Liver (tissue), 9 donors: Measurements from ENCODE around the gene TEX19. TPM values are rescaled to one million over a fixed set of nuclear protein-coding genes. Genes with fewer than 3 reads are reported as not detected.

Experiments
- DNase-seq: peaks from one replicate; pipeline ENCODE4 v3.0.0-alpha.2; 2017; ENCODE audit warnings: low spot score
- H3K27ac ChIP-seq, 2 donors: one replicate each; pipeline ENCODE4 v1.7.0; 2013; ENCODE audit warnings: inconsistent platforms in 2 of 2, low read length in 2 of 2, control low read depth in 1 of 2, low read depth in 1 of 2, mild to moderate bottlenecking in 1 of 2
- H3K27me3 ChIP-seq, 4 donors: one replicate each; pipeline versions ENCODE4 v1.6.1 to v1.7.0; 2013; ENCODE audit warnings: low read length in 3 of 4, inconsistent platforms in 1 of 4, mild to moderate bottlenecking in 1 of 4, moderate library complexity in 1 of 4; ENCODE audit not compliant: control insufficient read depth in 4 of 4, insufficient read depth in 4 of 4
- H3K36me3 ChIP-seq, 4 donors: one replicate each; pipeline versions ENCODE4 v1.6.1 to v1.7.0; 2013; ENCODE audit warnings: low read length in 3 of 4, mild to moderate bottlenecking in 3 of 4, low read depth in 1 of 4, moderate library complexity in 1 of 4; ENCODE audit not compliant: control insufficient read depth in 4 of 4, insufficient read depth in 3 of 4
- H3K4me1 ChIP-seq, 4 donors: one replicate each; pipeline versions ENCODE4 v1.6.1 to v1.7.0; 2013; ENCODE audit warnings: low read length in 3 of 4, mild to moderate bottlenecking in 3 of 4, moderate library complexity in 1 of 4; ENCODE audit not compliant: control insufficient read depth in 4 of 4, insufficient read depth in 4 of 4
- H3K4me3 ChIP-seq, 3 donors: one replicate each; pipeline versions ENCODE4 v1.6.1 to v1.7.0; 2013; ENCODE audit warnings: low read length in 3 of 3, control low read depth in 1 of 3, low read depth in 1 of 3, mild to moderate bottlenecking in 1 of 3
- H3K9ac ChIP-seq, 2 donors: one replicate each; pipeline ENCODE4 v1.7.0; 2013; ENCODE audit warnings: low read length in 2 of 2, mild to moderate bottlenecking in 2 of 2, moderate library complexity in 2 of 2, control low read depth in 1 of 2, low read depth in 1 of 2
- H3K9me3 ChIP-seq, 4 donors: one replicate each; pipeline versions ENCODE4 v1.6.1 to v1.7.0; 2013; ENCODE audit warnings: low read length in 3 of 4; ENCODE audit not compliant: control insufficient read depth in 4 of 4
- ATF3 ChIP-seq: IDR thresholded peaks from 2 replicates; pipeline ENCODE4 v1.6.1; 2016; ENCODE audit warnings: antibody characterized with exemption
- CTCF ChIP-seq: fragments of 150-350 bp; IDR thresholded peaks from 2 replicates; pipeline ENCODE4 v1.5.1; 2017; ENCODE audit warnings: improper control_type of control experiment, low read depth, low read length; ENCODE audit not compliant: missing input control
- EGR1 ChIP-seq, 2 donors: IDR thresholded peaks; 2 replicates each; pipeline ENCODE4 v1.6.1; 2016 to 2018; ENCODE audit warnings: antibody characterized with exemption in 2 of 2, low read depth in 2 of 2
- FOXA1 ChIP-seq: IDR thresholded peaks from 2 replicates; pipeline ENCODE4 v1.6.1; 2016; ENCODE audit warnings: antibody characterized with exemption
- FOXA2 ChIP-seq: IDR thresholded peaks from 2 replicates; pipeline ENCODE4 v1.6.1; 2016; ENCODE audit warnings: antibody characterized with exemption
- GABPA ChIP-seq, 2 donors: IDR thresholded peaks in 1 of 2; conservative IDR thresholded peaks in 1 of 2; 2 replicates each; pipeline ENCODE4 v1.6.1; 2016; ENCODE audit warnings: antibody characterized with exemption in 2 of 2, mild to moderate bottlenecking in 1 of 2, moderate library complexity in 1 of 2
- HNF4A ChIP-seq, 2 donors: conservative IDR thresholded peaks; 2 replicates each; pipeline ENCODE4 v1.6.1; 2016; ENCODE audit warnings: antibody characterized with exemption in 2 of 2, mild to moderate bottlenecking in 2 of 2
- HNF4G ChIP-seq: IDR thresholded peaks from 2 replicates; pipeline ENCODE4 v1.6.1; 2016; ENCODE audit warnings: antibody characterized with exemption
- JUND ChIP-seq, 2 donors: IDR thresholded peaks; 2 replicates each; pipeline ENCODE4 v1.6.1; 2016; ENCODE audit warnings: antibody characterized with exemption in 2 of 2
- MAX ChIP-seq: IDR thresholded peaks from 2 replicates; pipeline ENCODE4 v1.6.1; 2016; ENCODE audit warnings: antibody characterized with exemption
- NR2F2 ChIP-seq: IDR thresholded peaks from 2 replicates; pipeline ENCODE4 v1.6.1; 2016; ENCODE audit warnings: antibody characterized with exemption
- RAD21 ChIP-seq, 2 donors: IDR thresholded peaks; 2 replicates each; pipeline ENCODE4 v1.6.1; 2016; ENCODE audit warnings: antibody characterized with exemption in 2 of 2, mild to moderate bottlenecking in 2 of 2
- REST ChIP-seq: IDR thresholded peaks from 2 replicates; pipeline ENCODE4 v1.6.1; 2016; ENCODE audit warnings: antibody characterized with exemption, mild to moderate bottlenecking
- RXRA ChIP-seq, 2 donors: IDR thresholded peaks; 2 replicates each; pipeline ENCODE4 v1.6.1; 2017 to 2018; ENCODE audit warnings: antibody characterized with exemption in 2 of 2, mild to moderate bottlenecking in 1 of 2
- SP1 ChIP-seq: IDR thresholded peaks from 2 replicates; pipeline ENCODE4 v1.6.1; 2018; ENCODE audit warnings: antibody characterized with exemption, mild to moderate bottlenecking
- TAF1 ChIP-seq: conservative IDR thresholded peaks from 2 replicates; pipeline ENCODE4 v1.6.1; 2016; ENCODE audit warnings: antibody characterized with exemption, mild to moderate bottlenecking
- YY1 ChIP-seq: IDR thresholded peaks from 2 replicates; pipeline ENCODE4 v1.6.1; 2016; ENCODE audit warnings: antibody characterized with exemption, mild to moderate bottlenecking
- WGBS: extraction: QIAGEN DNeasy Blood & Tissue Kit; methylation state at CpG from one replicate; pipeline ENCODE4 v1.1.7; 2013; 5-methylcytosine and 5-hydroxymethylcytosine counted together
- polyA plus RNA-seq, 2 donors: library from polyadenylated mRNA; stranded (reverse) in 1 of 2; unstranded in 1 of 2; fragments of 200-250 nt in 1 of 2; fragments of >200 nt in 1 of 2; fragmentation: Nextera tagmentation in 1 of 2; extraction: Ambion mirVana in 1 of 2; gene quantifications; one replicate each; pipeline versions ENCODE4 v1.2.1 to v1.2.3, GENCODE V29; 2013 to 2015
- total RNA-seq, 2 donors: library from RNA; depleted of rRNA; stranded (reverse); fragments of >200 nt; gene quantifications; one replicate each; pipeline ENCODE4 v1.2.3, GENCODE V29; 2014
- donor health status: healthy.
- donor health status: healthy.
- donor health status: healthy.
- donor health status: healthy.
- donor health status: healthy.

TEX19 gene
- total and polyA plus RNA-seq, 4 donors: 0.14 TPM; not detected in 3

GRCh38 chr17:82321947-82322466, 37.0 kb upstream of the TEX19 start:
- Histone ChIP-seq H3K27me3 (no peaks in the 10 kb centered on the region), H3K27ac (no peak overlapping the region), H3K4me3 (no peak overlapping the region), H3K9ac (no peak overlapping the region), H3K36me3 (peaks cover 0 to 1% (median 0%) of the 10 kb centered on the region in 4 donors), H3K9me3 (no peaks in the 10 kb centered on the region), H3K4me1 (peaks cover 9 to 28% (median 19%) of the 10 kb centered on the region in 4 donors)
- TF ChIP-seq MAX (no peak), SP1 (no peak), NR2F2 (no peak), CTCF (no peak), REST (no peak), GABPA (IDR thresholded peaks at IDR 0.05 in 1 of 2, conservative IDR thresholded peaks at IDR 0.05 in 1 of 2) (no peak), ATF3 (no peak), FOXA1 (no peak)
- DNase-seq: no peak
- WGBS: 77% methylated on average over 21 of the region's 21 CpGs

- H3K9ac ChIP-seq: no peak overlapping the region
- no peaks in the 10 kb centered on the region for H3K27me3 ChIP-seq
- DNase-seq: no peak
- no peaks in the 10 kb centered on the region for H3K9me3 ChIP-seq
- 89% methylated on average over 28 of the region's 28 CpGs for WGBS
- TF ChIP-seq HNF4A (conservative IDR thresholded peaks at IDR 0.05) (no peak), RXRA (IDR thresholded peaks at IDR 0.05) (no peak), YY1 (no peak), HNF4G (no peak), CTCF (no peak), RAD21 (IDR thresholded peaks at IDR 0.05) (no peak), SP1 (no peak), TAF1 (no peak), EGR1 (IDR thresholded peaks at IDR 0.05; ENCODE audit: low read depth in 2 of 2) (no peak), FOXA1 (no peak), JUND (IDR thresholded peaks at IDR 0.05) (no peak), ATF3 (no peak), FOXA2 (no peak)
- H3K36me3 ChIP-seq: peaks cover 0 to 1% (median 0%) of the 10 kb centered on the region in 4 donors
- H3K4me3 ChIP-seq: no peak overlapping the region
- no peak overlapping the region for H3K27ac ChIP-seq
- H3K4me1 ChIP-seq: peaks cover 9 to 35% (median 26%) of the 10 kb centered on the region in 4 donors
Measured at GRCh38 chr17:82322526-82323453, 36.3 kb upstream of the TEX19 start.
